K562 (cell line): ENCODE data around the gene KRT4.

ENCODE experiments used
- BRCA1 ChIP-seq, 2 experiments: fragments of 450-650 bp in 1 of 2; sonication (generic) in 1 of 2; formaldehyde crosslinking in 1 of 2; IDR thresholded peaks; 2 replicates each; pipeline versions ENCODE4 v1.5.0 to v1.6.1; 2017 to 2020; ENCODE audit warnings: mild to moderate bottlenecking in 1 of 2, missing genetic modification reagents in 1 of 2
- HNRNPL ChIP-seq: fragments of 200-400 bp; formaldehyde crosslinking; IDR thresholded peaks from 2 replicates; pipeline ENCODE4 v1.6.1; 2017; ENCODE audit warnings: low read depth, mild to moderate bottlenecking, low read length
- SIN3A ChIP-seq, 2 experiments: fragments of 150-350 bp in 1 of 2; IDR thresholded peaks; 2 replicates each; pipeline ENCODE4 v1.6.1; 2011 to 2016; ENCODE audit warnings: borderline replicate concordance in 2 of 2, low read depth in 2 of 2, low read length in 2 of 2, mild to moderate bottlenecking in 2 of 2, moderate library complexity in 2 of 2; ENCODE audit not compliant: control insufficient read depth in 1 of 2
- TAF15 ChIP-seq: fragments of 200-400 bp; formaldehyde crosslinking; IDR thresholded peaks from 2 replicates; pipeline ENCODE4 v1.6.1; 2017; ENCODE audit warnings: mild to moderate bottlenecking, low read depth, low read length, moderate library complexity
- ZNF586 ChIP-seq: fragments of 450-650 bp; formaldehyde crosslinking; conservative IDR thresholded peaks from 2 replicates; pipeline ENCODE4 v1.4.0; 2020; ENCODE audit warnings: mild to moderate bottlenecking, moderate library complexity
- ZSCAN29 ChIP-seq: fragments of 450-650 bp; IDR thresholded peaks from 2 replicates; pipeline ENCODE4 v1.6.1; 2017
- TF ChIP-seq, protein P1 (sequence below), 3 experiments: IDR thresholded peaks in 2 of 3; conservative IDR thresholded peaks in 1 of 3; 2 replicates each; pipeline ENCODE4 v1.5.1; 2011 to 2012; ENCODE audit warnings: low read length in 3 of 3, mild to moderate bottlenecking in 3 of 3, control low read depth in 2 of 3, improper control_type of control experiment in 1 of 3, inconsistent platforms in 1 of 3, low read depth in 1 of 3, mixed read lengths in 1 of 3, moderate library complexity in 1 of 3; ENCODE audit not compliant: insufficient read depth in 2 of 3

DNA sequence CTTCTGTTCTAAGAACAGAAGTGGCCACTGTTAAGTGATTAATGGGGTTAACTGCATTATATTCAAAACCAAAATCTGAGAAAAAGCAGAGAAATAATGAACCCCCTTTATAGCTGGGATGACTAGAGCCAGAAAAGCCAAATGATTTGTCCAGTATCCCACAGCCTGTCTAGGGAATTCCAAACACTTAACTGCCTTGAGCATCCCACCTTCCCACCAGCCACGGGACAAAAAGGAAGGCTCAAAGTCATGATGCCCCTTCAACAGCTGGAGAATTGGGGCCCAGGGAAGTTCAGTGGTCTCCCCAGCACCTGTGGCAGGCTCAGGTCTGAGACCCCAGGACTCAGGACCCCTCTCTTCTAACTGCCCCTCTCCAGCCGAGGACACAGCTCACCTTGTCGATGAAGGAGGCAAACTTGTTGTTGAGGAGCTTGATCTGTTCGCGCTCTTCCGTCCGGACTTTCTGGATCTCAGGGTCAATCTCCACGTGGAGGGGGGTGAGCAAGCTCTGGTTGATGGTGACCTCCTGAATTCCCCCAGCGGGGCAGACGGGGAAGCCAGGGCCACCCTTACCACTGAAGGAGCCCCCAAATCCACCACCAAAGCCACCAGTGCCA is 605 bp downstream of the KRT4 start:
- TF ChIP-seq HNRNPL = no peak
- no peak for TF ChIP-seq ZSCAN29
- TF ChIP-seq, protein P1, sequence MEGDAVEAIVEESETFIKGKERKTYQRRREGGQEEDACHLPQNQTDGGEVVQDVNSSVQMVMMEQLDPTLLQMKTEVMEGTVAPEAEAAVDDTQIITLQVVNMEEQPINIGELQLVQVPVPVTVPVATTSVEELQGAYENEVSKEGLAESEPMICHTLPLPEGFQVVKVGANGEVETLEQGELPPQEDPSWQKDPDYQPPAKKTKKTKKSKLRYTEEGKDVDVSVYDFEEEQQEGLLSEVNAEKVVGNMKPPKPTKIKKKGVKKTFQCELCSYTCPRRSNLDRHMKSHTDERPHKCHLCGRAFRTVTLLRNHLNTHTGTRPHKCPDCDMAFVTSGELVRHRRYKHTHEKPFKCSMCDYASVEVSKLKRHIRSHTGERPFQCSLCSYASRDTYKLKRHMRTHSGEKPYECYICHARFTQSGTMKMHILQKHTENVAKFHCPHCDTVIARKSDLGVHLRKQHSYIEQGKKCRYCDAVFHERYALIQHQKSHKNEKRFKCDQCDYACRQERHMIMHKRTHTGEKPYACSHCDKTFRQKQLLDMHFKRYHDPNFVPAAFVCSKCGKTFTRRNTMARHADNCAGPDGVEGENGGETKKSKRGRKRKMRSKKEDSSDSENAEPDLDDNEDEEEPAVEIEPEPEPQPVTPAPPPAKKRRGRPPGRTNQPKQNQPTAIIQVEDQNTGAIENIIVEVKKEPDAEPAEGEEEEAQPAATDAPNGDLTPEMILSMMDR (IDR thresholded peaks at IDR 0.05 in 2 of 3, conservative IDR thresholded peaks at IDR 0.05 in 1 of 3; ENCODE audit: insufficient read depth in 2 of 3, low read depth in 1 of 3, low read length in 3 of 3) = no peak
- no peak for TF ChIP-seq SIN3A (IDR thresholded peaks at IDR 0.05; ENCODE audit: borderline replicate concordance in 2 of 2, control insufficient read depth in 1 of 2, low read depth in 2 of 2, low read length in 2 of 2)
- no peak for TF ChIP-seq ZNF586 (CRISPR knock-in tag)
- no peak for TF ChIP-seq BRCA1 (IDR thresholded peaks at IDR 0.05)
- TF ChIP-seq BRCA1 (CRISPR knock-in tag; IDR thresholded peaks at IDR 0.05) = no peak
- no peak for TF ChIP-seq TAF15
